CD4-positive, alpha-beta T cell (primary cell): ENCODE data around the gene PITPNB. TPM values are rescaled to one million over a fixed set of nuclear protein-coding genes. Genes with fewer than 3 reads are reported as not detected.

Experiments
- ATAC-seq: fragments of 200-7000 bp; cut with Tn5 transposase; one replicate; pipeline ENCODE4 v1.10.0; 2022; ENCODE audit warnings: mild to moderate bottlenecking; ENCODE audit not compliant: poor library complexity
- CTCF ChIA-PET: fragments of 350-600 bp; sonication (Branson Sonifier 250); formaldehyde crosslinking; loops from one replicate; lab custom pipeline; 2021; ENCODE audit warnings: antibody characterized with exemption, inconsistent platforms; lab: Charles Lee
- POLR2A ChIA-PET: fragments of 350-600 bp; sonication (Branson Sonifier 250); formaldehyde crosslinking; loops from one replicate; lab custom pipeline; 2021; ENCODE audit warnings: antibody characterized with exemption, inconsistent platforms; lab: Charles Lee
- DNase-seq, 14 experiments: peaks; one replicate each; pipeline ENCODE4 v3.0.0-alpha.2; 2013 to 2020; ENCODE audit warnings: mixed read lengths in 2 of 14
- H3K27ac ChIP-seq, 2 donors: one replicate each; pipeline versions ENCODE4 v1.5.1 to v1.7.0; 2013; ENCODE audit warnings: low read length in 2 of 2, low read depth in 1 of 2, mild to moderate bottlenecking in 1 of 2
- H3K27me3 ChIP-seq, 2 experiments: 1 replicate in 1 of 2; 2 replicates in 1 of 2; pipeline versions ENCODE4 v1.6.1 to v1.7.0; 2013; ENCODE audit warnings: low read length in 2 of 2, control low read depth in 1 of 2, mild to moderate bottlenecking in 1 of 2, moderate library complexity in 1 of 2; ENCODE audit not compliant: insufficient read depth in 2 of 2, control insufficient read depth in 1 of 2
- H3K36me3 ChIP-seq: one replicate; pipeline ENCODE4 v1.6.1; 2013; ENCODE audit warnings: low read length, control low read depth; ENCODE audit not compliant: insufficient read depth
- H3K4me1 ChIP-seq: one replicate; pipeline ENCODE4 v1.6.1; 2013; ENCODE audit warnings: low read length, control low read depth; ENCODE audit not compliant: insufficient read depth
- H3K4me3 ChIP-seq: one replicate; pipeline ENCODE4 v1.5.1; 2013; ENCODE audit warnings: mild to moderate bottlenecking, low read length, moderate library complexity
- H3K9me3 ChIP-seq, 2 experiments: 1 replicate in 1 of 2; 2 replicates in 1 of 2; pipeline versions ENCODE4 v1.6.1 to v1.7.0; 2013; ENCODE audit warnings: low read length in 2 of 2, mild to moderate bottlenecking in 2 of 2, control low read depth in 1 of 2, moderate library complexity in 1 of 2; ENCODE audit not compliant: control insufficient read depth in 1 of 2, insufficient read depth in 1 of 2
- H3K27ac Mint-ChIP-seq: one replicate; pipeline ENCODE4 v1.8.0; 2020; ENCODE audit warnings: mixed read lengths
- H3K27me3 Mint-ChIP-seq: one replicate; pipeline ENCODE4 v1.8.0; 2021; ENCODE audit warnings: mixed read lengths
- H3K36me3 Mint-ChIP-seq: one replicate; pipeline ENCODE4 v1.8.0; 2021; ENCODE audit warnings: low read depth, mixed read lengths
- H3K4me1 Mint-ChIP-seq: one replicate; pipeline ENCODE4 v1.8.0; 2021; ENCODE audit warnings: low read depth, mixed read lengths
- H3K4me3 Mint-ChIP-seq: one replicate; pipeline ENCODE4 v1.8.0; 2020; ENCODE audit warnings: mild to moderate bottlenecking, mixed read lengths
- H3K9me3 Mint-ChIP-seq: one replicate; pipeline ENCODE4 v1.8.0; 2020; ENCODE audit warnings: mixed read lengths
- intact Hi-C, 2 experiments: fragments of 100-400 bp; cut with DNase I in 1 of 2; cut with micrococcal nuclease in 1 of 2; formaldehyde crosslinking; loops; one replicate each; pipeline versions ENCODE4 v1.15.1 to v1.9.0; 2023 to 2025; cut with DNase I, micrococcal nuclease
- total RNA-seq, 174 experiments: library from RNA in 2 of 174; stranded (reverse) in 2 of 174; gene quantifications; one replicate each; pipeline ENCODE4 v1.2.3 and lab custom pipeline; 2021 to 2026
- TF ChIP-seq, protein P1 (sequence below): fragments of 200-600 bp; IDR thresholded peaks from one replicate; pipeline ENCODE4 v1.8.0; 2022; ENCODE audit warnings: antibody characterized with exemption, mild to moderate bottlenecking

PITPNB gene
- total RNA-seq, 2 experiments from 2014 or later: 37.6 to 38.7 TPM

- Mint-ChIP-seq H3K27me3 (peaks cover 19% of the 10 kb centered on the region), H3K9me3 (no peaks in the 10 kb centered on the region), H3K4me1 (no peaks in the 10 kb centered on the region), H3K27ac (no peak overlapping the region), H3K36me3 (no peaks in the 10 kb centered on the region), H3K4me3 (no peak overlapping the region)
- POLR2A ChIA-PET: no interaction called here
- intact Hi-C loops: no loop called here
- Histone ChIP-seq H3K9me3 (no peaks in the 10 kb centered on the region), H3K4me3 (no peak overlapping the region), H3K27me3 (peaks cover 0 to 4% of the 10 kb centered on the region in 2 experiments), H3K27ac (no peak overlapping the region), H3K4me1 (no peaks in the 10 kb centered on the region), H3K36me3 (no peaks in the 10 kb centered on the region)
- ATAC-seq (no peak), DNase-seq (no peak)
- TF ChIP-seq, protein P1, sequence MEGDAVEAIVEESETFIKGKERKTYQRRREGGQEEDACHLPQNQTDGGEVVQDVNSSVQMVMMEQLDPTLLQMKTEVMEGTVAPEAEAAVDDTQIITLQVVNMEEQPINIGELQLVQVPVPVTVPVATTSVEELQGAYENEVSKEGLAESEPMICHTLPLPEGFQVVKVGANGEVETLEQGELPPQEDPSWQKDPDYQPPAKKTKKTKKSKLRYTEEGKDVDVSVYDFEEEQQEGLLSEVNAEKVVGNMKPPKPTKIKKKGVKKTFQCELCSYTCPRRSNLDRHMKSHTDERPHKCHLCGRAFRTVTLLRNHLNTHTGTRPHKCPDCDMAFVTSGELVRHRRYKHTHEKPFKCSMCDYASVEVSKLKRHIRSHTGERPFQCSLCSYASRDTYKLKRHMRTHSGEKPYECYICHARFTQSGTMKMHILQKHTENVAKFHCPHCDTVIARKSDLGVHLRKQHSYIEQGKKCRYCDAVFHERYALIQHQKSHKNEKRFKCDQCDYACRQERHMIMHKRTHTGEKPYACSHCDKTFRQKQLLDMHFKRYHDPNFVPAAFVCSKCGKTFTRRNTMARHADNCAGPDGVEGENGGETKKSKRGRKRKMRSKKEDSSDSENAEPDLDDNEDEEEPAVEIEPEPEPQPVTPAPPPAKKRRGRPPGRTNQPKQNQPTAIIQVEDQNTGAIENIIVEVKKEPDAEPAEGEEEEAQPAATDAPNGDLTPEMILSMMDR: no peak
- CTCF ChIA-PET: no interaction called here
These were observed 107.3 kb downstream of the PITPNB start for GRCh38 chr22:27811778-27812177.

DNA sequence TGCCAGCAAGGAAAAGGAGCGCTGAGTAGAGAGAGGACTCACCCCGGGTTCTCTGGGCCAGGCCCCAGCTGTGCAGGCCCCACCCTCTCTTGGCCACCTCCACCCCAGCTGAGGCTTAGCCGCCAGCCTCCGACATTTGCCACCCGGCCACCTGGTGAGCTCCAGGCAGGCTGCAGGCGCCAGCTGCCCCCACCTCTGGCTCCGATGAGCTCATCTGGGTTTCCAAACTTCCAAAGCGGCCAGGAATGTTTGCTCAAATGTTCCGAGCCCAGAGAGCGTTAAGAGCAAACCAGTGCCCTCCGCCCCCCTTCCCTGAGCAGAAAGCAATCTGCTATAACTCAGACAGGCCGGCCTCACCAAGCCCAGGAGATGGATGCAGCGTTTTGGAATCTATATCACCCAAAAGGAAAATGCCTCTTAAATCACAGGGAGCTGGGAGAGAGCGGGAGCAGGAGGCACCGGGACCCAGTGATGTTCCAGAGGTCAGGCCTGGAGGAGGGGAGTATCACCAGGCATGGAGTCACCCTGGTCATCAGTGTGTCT is 108.4 kb downstream of the PITPNB start:
- DNase-seq (no peak), ATAC-seq (no peak)
- intact Hi-C loops: no loop called here
- no peaks in the 10 kb centered on the region for H3K4me1 Mint-ChIP-seq
- Histone ChIP-seq H3K4me1 (no peaks in the 10 kb centered on the region), H3K9me3 (no peaks in the 10 kb centered on the region), H3K27ac (no peak overlapping the region), H3K36me3 (no peaks in the 10 kb centered on the region), H3K27me3 (peaks cover 0 to 4% of the 10 kb centered on the region in 2 experiments), H3K4me3 (no peak overlapping the region)
- ChIA-PET POLR2A (no interaction called here), CTCF (no interaction called here)
- H3K36me3 Mint-ChIP-seq: no peaks in the 10 kb centered on the region
- H3K9me3 Mint-ChIP-seq: no peaks in the 10 kb centered on the region
- H3K27me3 Mint-ChIP-seq: peaks cover 15% of the 10 kb centered on the region
- TF ChIP-seq, protein P1: no peak
- H3K27ac Mint-ChIP-seq: no peak overlapping the region
- no peak overlapping the region for H3K4me3 Mint-ChIP-seq

DNA sequence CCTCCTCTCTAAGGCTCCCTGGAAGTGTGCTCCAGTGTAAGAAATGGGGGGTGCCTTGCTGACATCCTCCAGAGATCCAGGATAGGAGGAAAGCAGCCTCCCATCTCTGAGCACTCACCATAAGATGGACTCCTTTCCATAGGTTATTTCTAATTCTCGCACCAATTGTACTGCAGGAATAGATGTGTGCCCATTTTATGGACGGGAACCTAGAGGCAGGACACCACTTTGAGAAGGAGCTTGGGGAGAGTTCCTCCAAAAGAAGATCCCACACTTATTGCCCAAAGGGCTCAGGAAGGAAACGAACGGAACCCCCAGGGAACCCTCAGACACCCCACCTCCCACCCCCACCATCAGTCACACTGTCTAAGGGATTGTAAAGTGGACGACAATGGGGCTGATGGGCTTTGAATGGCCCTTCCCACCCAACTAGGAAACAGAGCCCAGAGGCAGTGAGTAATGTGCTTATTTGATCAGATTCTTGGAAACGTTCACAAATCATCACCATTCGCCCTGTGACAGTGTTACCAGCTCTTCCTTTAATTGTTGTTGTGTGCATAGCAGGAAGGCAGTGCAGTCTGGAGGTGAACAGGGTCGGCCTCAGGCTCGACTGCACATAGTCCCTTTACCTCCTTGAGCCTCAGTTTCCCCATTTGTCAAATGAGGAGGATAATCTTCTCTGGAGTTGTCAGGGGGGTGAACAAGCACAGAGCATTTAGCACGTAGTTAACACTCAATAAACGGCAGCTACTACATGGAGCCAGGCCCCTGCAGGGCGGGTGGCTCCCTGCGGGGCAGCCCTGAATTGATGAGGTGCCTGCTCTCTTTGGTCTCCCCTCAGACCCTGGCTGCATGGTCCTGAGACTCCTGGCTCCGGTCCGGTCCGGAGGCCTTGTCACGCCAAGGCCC is 109.1 kb downstream of the PITPNB start:
- Histone ChIP-seq H3K36me3 (no peaks in the 10 kb centered on the region), H3K27me3 (peaks cover 0 to 4% of the 10 kb centered on the region in 2 experiments), H3K9me3 (no peaks in the 10 kb centered on the region), H3K27ac (no peak overlapping the region), H3K4me3 (no peak overlapping the region), H3K4me1 (peaks cover 1% of the 10 kb centered on the region)
- H3K4me3 Mint-ChIP-seq: no peak overlapping the region
- ChIA-PET POLR2A (no interaction called here), CTCF (no interaction called here)
- intact Hi-C loops: loop anchor here in 1 of 2 experiments (10.0 kb wide), 1 partner anchor 1055 kb away; no protein-coding TSS in a partner anchor
- no peak overlapping the region for H3K27ac Mint-ChIP-seq
- TF ChIP-seq, protein P1: no peak
- ATAC-seq (no peak), DNase-seq (no peak)
- H3K9me3 Mint-ChIP-seq: no peaks in the 10 kb centered on the region
- peaks cover 22% of the 10 kb centered on the region for H3K27me3 Mint-ChIP-seq
- no peaks in the 10 kb centered on the region for H3K36me3 Mint-ChIP-seq
- H3K4me1 Mint-ChIP-seq: peaks cover 5% of the 10 kb centered on the region
